Upper lobe of left lung (tissue), 4 donors: ENCODE measurements around the gene MAST4.

Source experiments
- POLR2A ChIP-seq, 4 donors: fragments of 450-650 bp; IDR thresholded peaks; one replicate each; pipeline ENCODE4 v1.5.1; 2016 to 2017; ENCODE audit warnings: antibody characterized with exemption in 4 of 4, mild to moderate bottlenecking in 2 of 4
- TF ChIP-seq, protein P1 (sequence below), 6 experiments: fragments of 450-650 bp in 4 of 6; fragments of 200-600 bp in 2 of 6; sonication (generic) in 2 of 6; IDR thresholded peaks; one replicate each; pipeline ENCODE4 v1.5.1; 2016 to 2019; ENCODE audit warnings: antibody characterized with exemption in 6 of 6

DNA sequence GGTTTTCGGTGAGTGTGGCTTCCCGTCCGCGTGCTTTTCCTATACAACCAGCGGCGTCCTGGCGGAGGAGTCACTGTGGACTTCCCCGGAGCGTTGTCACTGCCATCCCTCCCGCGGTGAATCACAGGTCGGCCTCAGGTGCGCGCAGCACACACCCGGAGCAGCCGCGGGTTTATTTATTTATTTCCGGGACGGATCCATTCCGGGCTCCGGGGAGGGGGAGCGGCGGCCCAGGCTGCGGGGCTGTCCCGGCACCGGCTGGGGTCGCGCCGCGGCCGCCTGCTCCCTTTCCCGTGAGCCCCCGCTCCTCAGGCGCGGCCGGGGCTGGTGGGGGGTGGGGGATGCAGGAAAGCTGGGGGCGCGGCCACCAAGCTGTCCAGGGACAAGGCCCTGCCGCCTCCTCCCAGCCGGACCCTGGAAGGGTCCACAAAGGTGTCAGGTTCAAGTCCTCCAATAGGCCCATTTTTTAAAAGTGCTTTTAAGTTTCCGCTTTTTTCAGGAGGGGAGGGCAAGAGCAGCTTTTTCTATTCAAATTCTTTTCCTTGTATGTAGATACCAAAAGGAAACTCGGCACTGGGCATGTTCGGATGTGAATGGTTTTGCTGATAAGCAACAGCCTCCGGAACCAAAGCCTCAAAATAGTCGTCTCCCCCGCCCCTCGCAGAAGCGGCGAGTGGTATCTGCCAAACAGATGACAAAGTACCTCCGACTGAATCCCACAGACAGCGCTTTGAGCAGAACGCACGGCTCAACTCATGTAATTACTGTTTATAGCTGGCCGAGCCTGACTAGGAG lies 407.9 kb downstream of the MAST4 start:
- TF ChIP-seq, protein P1, sequence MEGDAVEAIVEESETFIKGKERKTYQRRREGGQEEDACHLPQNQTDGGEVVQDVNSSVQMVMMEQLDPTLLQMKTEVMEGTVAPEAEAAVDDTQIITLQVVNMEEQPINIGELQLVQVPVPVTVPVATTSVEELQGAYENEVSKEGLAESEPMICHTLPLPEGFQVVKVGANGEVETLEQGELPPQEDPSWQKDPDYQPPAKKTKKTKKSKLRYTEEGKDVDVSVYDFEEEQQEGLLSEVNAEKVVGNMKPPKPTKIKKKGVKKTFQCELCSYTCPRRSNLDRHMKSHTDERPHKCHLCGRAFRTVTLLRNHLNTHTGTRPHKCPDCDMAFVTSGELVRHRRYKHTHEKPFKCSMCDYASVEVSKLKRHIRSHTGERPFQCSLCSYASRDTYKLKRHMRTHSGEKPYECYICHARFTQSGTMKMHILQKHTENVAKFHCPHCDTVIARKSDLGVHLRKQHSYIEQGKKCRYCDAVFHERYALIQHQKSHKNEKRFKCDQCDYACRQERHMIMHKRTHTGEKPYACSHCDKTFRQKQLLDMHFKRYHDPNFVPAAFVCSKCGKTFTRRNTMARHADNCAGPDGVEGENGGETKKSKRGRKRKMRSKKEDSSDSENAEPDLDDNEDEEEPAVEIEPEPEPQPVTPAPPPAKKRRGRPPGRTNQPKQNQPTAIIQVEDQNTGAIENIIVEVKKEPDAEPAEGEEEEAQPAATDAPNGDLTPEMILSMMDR (IDR thresholded peaks at IDR 0.05) = peak in 1 of 6 experiments; percentile 17
- peak in 3 of 4 donors; percentile 43 to 71 (median 69) for TF ChIP-seq POLR2A (IDR thresholded peaks at IDR 0.05)
